ENCODE results near the gene CSAG1.
"Not testable (repeated sequence)": the region's sequence is repeated elsewhere in the genome, so short reads cannot be mapped to it uniquely, and the experiment has no call there.

Gene CSAG1, protein sequence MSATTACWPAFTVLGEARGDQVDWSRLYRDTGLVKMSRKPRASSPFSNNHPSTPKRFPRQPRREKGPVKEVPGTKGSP

DNA sequence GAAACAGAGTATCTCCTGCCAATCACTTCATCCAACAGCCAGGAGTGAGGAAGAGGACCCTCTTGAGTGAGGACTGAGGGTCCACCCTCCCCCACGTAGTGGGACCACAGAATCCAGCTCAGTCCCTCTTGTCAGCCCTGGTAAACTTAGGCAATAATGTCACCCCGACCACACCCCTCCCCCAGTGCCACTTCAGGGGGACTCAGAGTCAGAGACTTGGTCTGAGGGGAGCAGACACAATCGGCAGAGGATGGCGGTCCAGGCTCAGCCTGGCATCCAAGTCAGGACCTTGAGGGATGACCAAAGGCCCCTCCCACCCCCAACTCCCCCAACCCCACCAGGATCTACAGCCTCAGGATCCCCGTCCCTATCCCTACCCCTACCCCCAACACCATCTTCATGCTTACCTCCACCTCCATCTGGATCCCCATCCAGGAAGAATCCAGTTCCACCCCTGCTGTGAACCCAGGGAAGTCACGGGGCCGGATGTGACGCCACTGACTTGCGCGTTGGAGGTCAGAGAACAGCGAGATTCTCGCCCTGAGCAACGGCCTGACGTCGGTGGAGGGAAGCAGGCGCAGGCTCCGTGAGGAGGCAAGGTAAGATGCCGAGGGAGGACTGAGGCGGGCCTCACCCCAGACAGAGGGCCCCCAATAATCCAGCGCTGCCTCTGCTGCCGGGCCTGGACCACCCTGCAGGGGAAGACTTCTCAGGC is at the start of gene CSAG1, which contains the start of gene MAGEA12:
CSAG1 (minus strand) TSS at position 461 of the 715 bp plus-strand sequence. CDS start 1,261 bp downstream, outside the sequence.
MAGEA12 (plus strand) TSS at position 497 of the 715 bp plus-strand sequence. CDS start 2,405 bp downstream, outside the sequence.
- no peak for DNase-seq

DNA sequence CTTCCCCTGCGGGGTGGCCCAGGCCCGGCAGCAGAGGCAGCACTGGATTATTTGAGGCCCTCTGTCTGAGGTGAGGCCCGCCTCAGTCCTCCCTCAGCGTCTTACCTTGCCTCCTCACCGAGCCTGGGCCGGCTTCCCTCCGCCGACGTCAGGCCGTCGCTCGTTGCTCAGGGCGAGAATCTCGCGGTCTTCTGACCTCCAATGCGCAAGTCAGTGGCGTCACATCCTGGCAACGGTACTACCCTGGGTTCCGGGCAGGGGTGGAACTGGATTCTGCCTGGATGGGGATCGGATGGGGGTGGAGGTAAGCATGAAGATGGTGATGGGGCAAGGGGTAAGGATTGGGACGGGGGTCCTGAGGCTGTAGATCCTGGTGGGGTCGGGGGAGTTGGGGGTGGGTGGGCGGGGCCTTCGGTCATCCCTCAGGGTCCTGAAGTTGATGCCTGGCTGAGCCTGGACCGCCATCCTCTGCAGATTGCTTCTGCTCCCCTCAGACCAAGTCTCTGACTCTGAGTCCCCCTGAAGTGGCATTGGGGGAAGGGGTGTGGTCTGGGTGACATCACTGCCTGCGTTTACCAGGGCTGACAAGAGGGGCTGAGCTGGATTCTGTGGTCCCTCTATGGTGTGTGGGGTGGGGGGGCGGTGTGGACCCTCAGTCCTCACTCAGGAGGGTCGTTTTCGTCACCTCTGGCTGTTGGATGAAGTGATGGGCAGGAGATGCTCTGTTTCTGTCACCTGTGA is 36.2 kb upstream of the CSAG1 start, which contains the start of gene MAGEA6:
MAGEA6 (minus strand) TSS at position 141 of the 741 bp plus-strand sequence. CDS start 2,039 bp downstream, outside the sequence.
- DNase-seq = not testable (repeated sequence)

DNA sequence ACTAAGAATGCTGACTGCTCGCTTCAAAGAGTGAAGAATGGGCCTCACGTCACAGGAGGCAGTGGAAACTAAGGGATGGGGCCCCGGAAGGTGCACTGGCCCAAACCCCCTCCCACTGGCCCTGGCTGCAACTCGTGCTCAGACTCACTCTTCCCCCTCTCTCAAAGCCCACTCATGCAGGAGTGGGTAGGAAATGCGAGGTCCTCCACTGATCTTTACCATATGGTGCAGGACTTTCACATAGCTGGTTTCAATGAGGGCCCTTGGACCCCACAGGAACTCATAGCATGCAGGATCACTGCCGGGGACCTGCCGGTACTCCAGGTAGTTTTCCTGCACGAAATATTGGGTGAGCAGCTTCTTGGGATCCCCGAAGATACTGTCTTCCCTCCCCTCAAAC is 33.0 kb upstream of the CSAG1 start:
- not testable (repeated sequence) for DNase-seq

DNA sequence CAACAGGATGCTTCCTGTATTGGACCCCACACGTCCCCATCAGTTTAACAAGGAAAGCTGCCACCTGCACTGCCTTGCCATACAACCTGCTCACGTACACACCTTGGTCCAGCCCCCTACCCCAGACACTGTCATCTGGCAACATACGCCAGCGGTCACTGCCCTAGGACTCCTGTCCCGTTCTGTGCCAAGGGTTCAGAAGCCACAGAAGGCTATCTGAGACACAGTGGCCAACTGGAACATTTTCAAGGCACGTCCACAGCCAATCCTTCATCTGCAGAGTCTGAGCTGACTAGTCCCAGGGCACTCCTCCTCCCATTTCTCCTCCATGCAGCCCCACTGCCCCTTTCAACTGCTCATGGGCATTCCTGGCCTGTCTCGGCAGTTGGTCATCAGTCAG is 28.1 kb upstream of the CSAG1 start:
- not testable (repeated sequence) for DNase-seq

DNA sequence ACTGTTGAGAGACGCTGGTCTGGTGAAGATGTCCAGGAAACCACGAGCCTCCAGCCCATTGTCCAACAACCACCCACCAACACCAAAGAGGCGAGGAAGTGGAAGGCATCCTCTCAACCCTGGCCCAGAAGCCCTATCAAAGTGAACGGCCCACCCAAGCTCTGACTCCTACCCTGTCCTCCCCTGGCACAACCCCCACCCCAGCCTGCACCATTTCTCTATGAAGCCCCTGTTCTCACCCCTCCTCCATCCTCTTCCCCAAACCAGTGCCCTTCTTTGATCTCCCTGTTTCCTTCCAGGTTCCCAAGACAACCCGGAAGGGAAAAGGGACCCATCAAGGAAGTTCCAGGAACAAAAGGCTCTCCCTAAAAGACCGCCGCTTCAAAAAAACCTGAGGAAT is 26.0 kb upstream of the CSAG1 start:
- not testable (repeated sequence) for DNase-seq

DNA sequence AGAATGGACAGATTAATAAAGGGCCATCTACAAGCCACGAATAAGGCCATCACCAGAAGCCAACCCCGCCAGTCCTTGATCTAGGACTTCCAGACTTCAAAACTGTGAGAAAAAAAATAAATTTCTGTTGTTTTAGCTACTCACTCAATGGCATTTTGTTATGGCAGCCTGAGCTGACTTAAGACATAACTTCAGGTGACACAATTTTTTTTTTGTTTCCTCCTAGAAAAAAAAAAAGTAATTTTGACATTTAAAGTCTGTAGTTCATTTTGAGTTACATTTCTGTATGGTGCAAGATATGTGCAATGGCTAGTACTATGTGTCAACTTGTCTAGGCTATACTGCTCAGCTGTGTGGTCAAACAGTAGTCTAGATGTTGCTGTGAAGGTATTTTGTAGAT is 25.4 kb upstream of the CSAG1 start, which contains the start of gene CSAG3:
CSAG3 (plus strand) TSS at position 301 of the 400 bp plus-strand sequence.
- not testable (repeated sequence) for DNase-seq

DNA sequence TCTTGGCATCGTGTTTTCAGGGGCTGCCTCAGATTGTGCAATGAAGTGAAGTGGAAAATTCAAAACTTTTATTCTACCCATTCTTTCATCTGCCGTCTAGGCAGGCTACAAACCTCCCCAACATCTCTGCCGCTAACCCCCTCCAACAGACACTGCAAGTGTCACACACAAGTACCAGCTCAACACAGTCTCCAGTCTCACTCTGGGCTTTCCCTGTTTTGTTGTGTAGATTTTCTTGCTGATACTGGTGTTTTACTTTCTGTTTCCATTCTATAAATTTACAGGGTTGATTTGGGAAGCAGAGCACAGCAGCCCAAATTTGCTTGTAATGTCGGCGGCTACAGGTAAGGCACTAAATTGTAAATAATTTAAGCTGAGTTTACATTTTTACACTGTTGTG is 21.4 kb upstream of the CSAG1 start:
- not testable (repeated sequence) for DNase-seq

DNA sequence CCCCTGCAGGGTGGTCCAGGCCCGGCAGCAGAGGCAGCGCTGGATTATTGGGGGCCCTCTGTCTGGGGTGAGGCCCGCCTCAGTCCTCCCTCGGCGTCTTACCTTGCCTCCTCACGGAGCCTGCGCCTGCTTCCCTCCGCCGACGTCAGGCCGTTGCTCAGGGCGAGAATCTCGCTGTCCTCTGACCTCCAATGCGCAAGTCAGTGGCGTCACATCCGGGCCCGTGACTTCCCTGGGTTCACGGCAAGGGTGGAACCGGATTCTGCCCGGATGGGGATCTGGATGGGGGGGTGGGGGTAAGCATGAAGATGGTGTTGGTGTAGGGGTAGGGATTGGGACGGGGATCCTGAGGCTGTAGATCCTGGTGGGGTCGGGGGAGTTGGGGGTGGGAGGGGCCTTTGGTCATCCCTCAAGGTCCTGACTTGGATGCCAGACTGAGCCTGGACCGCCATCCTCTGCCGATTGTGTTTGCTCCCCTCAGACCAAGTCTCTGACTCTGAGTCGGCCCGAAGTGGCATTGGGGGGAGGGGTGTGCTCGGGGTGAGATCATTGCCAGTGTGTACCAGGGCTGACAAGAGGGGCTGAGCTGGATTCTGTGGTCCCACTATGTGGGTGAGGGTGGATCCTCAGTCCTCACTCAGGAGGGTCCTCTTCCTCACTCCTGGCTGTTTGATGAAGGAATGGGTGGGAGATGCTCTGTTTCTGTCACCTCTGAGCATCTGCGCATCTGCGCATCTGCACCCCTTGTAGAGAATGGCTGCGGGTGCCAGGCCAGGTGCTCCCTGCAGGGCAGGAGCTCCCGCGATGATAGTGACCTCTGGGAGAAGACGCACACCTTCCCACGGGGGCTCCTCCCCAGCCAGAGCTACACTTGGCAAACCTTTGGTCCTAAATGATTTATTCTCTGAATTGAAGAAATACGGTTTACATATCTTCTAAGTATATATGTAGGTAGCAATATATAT is 20.4 kb upstream of the CSAG1 start, which contains the start of gene MAGEA2:
MAGEA2 (minus strand) TSS at position 157 of the 965 bp plus-strand sequence. CDS start 2,479 bp downstream, outside the sequence.
- not testable (repeated sequence) for DNase-seq

DNA sequence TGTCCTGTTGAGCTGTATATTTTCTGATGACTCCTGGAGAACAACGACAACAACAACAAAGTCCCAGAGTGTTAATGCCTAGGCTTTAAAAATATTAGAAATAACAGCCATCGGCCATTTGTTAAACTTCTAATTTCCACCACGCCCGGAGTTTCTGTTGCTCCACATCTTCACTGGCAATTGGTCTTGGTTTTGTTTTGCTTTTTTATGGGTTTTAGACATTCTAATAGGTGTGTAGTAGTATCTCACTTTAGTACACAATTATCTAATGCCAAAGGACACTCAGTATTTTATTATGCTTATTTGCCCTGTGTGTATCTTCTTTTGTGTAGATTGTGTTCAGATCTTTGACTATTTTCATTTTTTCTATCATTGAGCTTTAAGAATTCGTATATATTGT is 5.0 kb upstream of the CSAG1 start:
- DNase-seq = no peak

DNA sequence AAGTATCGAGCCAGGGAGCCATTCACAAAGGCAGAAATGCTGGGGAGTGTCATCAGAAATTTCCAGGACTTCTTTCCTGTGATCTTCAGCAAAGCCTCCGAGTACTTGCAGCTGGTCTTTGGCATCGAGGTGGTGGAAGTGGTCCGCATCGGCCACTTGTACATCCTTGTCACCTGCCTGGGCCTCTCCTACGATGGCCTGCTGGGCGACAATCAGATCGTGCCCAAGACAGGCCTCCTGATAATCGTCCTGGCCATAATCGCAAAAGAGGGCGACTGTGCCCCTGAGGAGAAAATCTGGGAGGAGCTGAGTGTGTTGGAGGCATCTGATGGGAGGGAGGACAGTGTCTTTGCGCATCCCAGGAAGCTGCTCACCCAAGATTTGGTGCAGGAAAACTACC is 3.0 kb upstream of the CSAG1 start:
- DNase-seq = not testable (repeated sequence)

DNA sequence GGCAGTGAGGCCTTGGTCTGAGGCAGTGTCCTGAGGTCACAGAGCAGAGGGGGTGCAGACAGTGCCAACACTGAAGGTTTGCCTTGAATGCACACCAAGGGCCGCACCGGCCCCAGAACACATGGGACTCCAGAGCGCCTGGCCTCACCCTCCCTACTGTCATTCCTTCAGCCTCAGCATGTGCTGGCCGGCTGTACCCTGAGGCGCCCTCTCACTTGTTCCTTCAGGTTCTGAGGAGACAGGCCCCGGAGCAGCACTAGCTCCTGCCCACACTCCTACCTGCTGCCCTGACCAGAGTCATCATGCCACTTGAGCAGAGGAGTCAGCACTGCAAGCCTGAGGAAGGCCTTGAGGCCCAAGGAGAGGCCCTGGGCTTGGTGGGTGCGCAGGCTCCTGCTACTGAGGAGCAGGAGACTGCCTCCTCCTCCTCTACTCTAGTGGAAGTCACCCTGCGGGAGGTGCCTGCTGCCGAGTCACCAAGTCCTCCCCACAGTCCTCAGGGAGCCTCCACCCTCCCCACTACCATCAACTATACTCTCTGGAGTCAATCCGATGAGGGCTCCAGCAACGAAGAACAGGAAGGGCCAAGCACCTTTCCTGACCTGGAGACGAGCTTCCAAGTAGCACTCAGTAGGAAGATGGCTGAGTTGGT is 2.5 kb upstream of the CSAG1 start:
- DNase-seq = no peak

DNA sequence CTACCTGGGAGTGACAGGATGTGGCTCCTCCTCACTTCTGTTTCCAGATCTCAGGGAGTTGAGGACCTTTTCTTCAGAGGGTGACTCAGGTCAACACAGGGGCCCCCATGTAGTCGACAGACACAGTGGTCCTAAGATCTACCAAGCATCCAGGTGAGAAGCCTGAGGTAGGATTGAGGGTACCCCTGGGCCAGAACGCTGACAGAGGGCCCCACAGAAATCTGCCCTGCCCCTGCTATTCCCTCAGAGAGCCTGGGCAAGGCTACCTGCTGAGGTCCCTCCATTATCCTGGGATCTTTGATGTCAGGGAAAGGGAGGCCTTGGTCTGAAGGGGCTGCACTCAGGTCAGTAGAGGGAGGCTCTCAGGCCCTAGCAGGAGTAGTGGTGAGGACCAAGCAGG is 1.6 kb upstream of the CSAG1 start:
- DNase-seq = no peak

DNA sequence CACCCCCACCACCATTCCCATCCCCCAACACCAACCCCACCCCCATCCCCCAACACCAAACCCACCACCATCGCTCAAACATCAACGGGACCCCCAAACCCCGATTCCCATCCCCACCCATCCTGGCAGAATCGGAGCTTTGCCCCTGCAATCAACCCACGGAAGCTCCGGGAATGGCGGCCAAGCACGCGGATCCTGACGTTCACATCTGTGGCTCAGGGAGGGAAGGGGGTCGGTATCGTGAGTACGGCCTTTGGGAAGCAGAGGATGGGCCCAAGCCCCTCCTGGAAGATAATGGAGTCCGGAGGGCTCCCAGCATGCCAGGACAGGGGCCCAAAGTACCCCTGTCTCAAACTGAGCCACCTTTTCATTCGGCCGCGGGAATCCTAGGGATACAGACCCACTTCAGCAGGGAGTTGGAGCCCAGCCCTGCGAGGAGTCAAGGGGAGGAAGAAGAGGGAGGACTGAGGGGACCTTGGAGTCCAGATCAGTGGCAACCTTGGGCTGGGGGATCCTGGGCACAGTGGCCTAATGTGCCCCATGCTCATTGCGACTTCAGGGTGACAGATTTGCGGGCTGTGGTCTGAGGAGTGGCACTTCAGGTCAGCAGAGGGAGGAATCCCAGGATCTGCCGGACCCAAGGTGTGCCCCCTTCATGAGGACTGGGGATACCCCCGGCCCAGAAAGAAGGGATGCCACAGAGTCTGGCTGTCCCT is 780 bp upstream of the CSAG1 start:
- DNase-seq = not testable (repeated sequence)

DNA sequence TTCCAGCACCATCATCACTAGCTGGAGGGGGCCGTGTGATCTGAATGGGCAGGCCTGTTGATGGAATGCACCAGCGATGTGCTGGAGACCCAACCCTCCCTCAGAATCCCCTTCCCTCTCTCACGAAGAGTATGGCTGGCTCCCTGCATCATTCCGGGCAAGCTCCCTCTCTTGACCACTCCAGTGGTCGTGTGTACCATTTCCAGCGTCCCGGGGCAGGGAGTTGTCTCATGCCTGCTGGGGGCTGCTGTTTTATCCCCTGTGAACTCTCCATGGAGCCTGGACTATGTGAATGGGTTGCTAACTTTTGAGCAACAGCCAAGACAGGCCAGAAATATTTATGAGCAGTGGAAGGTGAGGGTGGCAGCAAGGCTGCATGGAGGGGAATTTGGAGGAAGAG is 8.1 kb downstream of the CSAG1 start:
- no peak for DNase-seq

DNA sequence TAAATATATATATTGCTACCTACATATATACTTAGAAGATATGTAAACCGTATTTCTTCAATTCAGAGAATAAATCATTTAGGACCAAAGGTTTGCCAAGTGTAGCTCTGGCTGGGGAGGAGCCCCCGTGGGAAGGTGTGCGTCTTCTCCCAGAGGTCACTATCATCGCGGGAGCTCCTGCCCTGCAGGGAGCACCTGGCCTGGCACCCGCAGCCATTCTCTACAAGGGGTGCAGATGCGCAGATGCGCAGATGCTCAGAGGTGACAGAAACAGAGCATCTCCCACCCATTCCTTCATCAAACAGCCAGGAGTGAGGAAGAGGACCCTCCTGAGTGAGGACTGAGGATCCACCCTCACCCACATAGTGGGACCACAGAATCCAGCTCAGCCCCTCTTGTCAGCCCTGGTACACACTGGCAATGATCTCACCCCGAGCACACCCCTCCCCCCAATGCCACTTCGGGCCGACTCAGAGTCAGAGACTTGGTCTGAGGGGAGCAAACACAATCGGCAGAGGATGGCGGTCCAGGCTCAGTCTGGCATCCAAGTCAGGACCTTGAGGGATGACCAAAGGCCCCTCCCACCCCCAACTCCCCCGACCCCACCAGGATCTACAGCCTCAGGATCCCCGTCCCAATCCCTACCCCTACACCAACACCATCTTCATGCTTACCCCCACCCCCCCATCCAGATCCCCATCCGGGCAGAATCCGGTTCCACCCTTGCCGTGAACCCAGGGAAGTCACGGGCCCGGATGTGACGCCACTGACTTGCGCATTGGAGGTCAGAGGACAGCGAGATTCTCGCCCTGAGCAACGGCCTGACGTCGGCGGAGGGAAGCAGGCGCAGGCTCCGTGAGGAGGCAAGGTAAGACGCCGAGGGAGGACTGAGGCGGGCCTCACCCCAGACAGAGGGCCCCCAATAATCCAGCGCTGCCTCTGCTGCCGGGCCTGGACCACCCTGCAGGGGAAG is 19.4 kb downstream of the CSAG1 start, which contains the start of gene MAGEA2B:
MAGEA2B (plus strand) TSS at position 814 of the 973 bp plus-strand sequence. CDS start 2,479 bp downstream, outside the sequence.
- not testable (repeated sequence) for DNase-seq

DNA sequence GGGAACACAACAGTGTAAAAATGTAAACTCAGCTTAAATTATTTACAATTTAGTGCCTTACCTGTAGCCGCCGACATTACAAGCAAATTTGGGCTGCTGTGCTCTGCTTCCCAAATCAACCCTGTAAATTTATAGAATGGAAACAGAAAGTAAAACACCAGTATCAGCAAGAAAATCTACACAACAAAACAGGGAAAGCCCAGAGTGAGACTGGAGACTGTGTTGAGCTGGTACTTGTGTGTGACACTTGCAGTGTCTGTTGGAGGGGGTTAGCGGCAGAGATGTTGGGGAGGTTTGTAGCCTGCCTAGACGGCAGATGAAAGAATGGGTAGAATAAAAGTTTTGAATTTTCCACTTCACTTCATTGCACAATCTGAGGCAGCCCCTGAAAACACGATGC is 20.3 kb downstream of the CSAG1 start:
- not testable (repeated sequence) for DNase-seq

DNA sequence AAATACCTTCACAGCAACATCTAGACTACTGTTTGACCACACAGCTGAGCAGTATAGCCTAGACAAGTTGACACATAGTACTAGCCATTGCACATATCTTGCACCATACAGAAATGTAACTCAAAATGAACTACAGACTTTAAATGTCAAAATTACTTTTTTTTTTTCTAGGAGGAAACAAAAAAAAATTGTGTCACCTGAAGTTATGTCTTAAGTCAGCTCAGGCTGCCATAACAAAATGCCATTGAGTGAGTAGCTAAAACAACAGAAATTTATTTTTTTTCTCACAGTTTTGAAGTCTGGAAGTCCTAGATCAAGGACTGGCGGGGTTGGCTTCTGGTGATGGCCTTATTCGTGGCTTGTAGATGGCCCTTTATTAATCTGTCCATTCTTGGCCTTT is 24.3 kb downstream of the CSAG1 start, which contains the start of gene CSAG2:
CSAG2 (minus strand) TSS at position 101 of the 400 bp plus-strand sequence. CDS start 161 bp downstream, outside the sequence.
- not testable (repeated sequence) for DNase-seq

DNA sequence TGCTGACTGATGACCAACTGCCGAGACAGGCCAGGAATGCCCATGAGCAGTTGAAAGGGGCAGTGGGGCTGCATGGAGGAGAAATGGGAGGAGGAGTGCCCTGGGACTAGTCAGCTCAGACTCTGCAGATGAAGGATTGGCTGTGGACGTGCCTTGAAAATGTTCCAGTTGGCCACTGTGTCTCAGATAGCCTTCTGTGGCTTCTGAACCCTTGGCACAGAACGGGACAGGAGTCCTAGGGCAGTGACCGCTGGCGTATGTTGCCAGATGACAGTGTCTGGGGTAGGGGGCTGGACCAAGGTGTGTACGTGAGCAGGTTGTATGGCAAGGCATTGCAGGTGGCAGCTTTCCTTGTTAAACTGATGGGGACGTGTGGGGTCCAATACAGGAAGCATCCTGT is 27.0 kb downstream of the CSAG1 start:
- not testable (repeated sequence) for DNase-seq

DNA sequence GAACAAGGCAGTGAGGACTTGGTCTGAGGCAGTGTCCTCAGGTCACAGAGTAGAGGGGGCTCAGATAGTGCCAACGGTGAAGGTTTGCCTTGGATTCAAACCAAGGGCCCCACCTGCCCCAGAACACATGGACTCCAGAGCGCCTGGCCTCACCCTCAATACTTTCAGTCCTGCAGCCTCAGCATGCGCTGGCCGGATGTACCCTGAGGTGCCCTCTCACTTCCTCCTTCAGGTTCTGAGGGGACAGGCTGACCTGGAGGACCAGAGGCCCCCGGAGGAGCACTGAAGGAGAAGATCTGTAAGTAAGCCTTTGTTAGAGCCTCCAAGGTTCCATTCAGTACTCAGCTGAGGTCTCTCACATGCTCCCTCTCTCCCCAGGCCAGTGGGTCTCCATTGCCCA is 33.1 kb downstream of the CSAG1 start:
- not testable (repeated sequence) for DNase-seq
